ENCODE measurements around the gene SSBP3.
"Not testable (repeated sequence)": the region's sequence is repeated elsewhere in the genome, so short reads cannot be mapped to it uniquely, and the experiment has no call there.

Gene SSBP3

GRCh38 chr1:54218883-54219687 is 187.1 kb downstream of the SSBP3 start:
- DNase-seq: no peak

- no peak for DNase-seq
Observed at GRCh38 chr1:54215523-54215922, 190.7 kb downstream of the SSBP3 start.

- DNase-seq: no peak
Observed at GRCh38 chr1:54212872-54213271, 193.3 kb downstream of the SSBP3 start.

- not testable (repeated sequence) for DNase-seq
Observed at GRCh38 chr1:54207896-54208295, 198.3 kb downstream of the SSBP3 start.

- no peak for DNase-seq
Observed at GRCh38 chr1:54207287-54207686, 198.9 kb downstream of the SSBP3 start.

- no peak for DNase-seq
Observed at GRCh38 chr1:54204199-54204598, 202.0 kb downstream of the SSBP3 start.

- peak; percentile 8 for DNase-seq
Observed at GRCh38 chr1:54200519-54200997, 205.6 kb downstream of the SSBP3 start.

GRCh38 chr1:54199765-54200518 is 206.3 kb downstream of the SSBP3 start, which contains the start of the genes CYB5RL and MRPL37:
CYB5RL (minus strand) TSS chr1:54200030; CDS start chr1:54195616, 4,414 bp downstream.
MRPL37 (plus strand) TSS chr1:54200167; CDS start chr1:54200244, 77 bp downstream.
- DNase-seq: peak; percentile 98

- DNase-seq: no peak
Observed at GRCh38 chr1:54199151-54199764, 206.9 kb downstream of the SSBP3 start.

GRCh38 chr1:54193453-54193852 is 212.7 kb downstream of the SSBP3 start:
- no peak for DNase-seq

GRCh38 chr1:54191525-54191924 is 214.7 kb downstream of the SSBP3 start:
- no peak for DNase-seq

GRCh38 chr1:54190526-54190925 is 215.7 kb downstream of the SSBP3 start:
- DNase-seq: no peak

GRCh38 chr1:54188291-54188690 is 217.9 kb downstream of the SSBP3 start:
- DNase-seq: peak; percentile 27

GRCh38 chr1:54186056-54186455 is 220.1 kb downstream of the SSBP3 start:
- DNase-seq: no peak

- no peak for DNase-seq
Observed at GRCh38 chr1:54180701-54181360, 225.4 kb downstream of the SSBP3 start.

GRCh38 chr1:54178296-54179070 is 227.7 kb downstream of the SSBP3 start:
- no peak for DNase-seq

GRCh38 chr1:54177726-54178125 is 228.5 kb downstream of the SSBP3 start:
- no peak for DNase-seq

- no peak for DNase-seq
Observed at GRCh38 chr1:54176621-54177327, 229.4 kb downstream of the SSBP3 start.

All from fibroblast of skin of back (primary cell).